Activated CD8-positive, alpha-beta memory T cell treated with anti-CD3 and anti-CD28 coated beads, Interleukin-2, amount 50 U/mL, for 1 hour (primary cell): Measurements from ENCODE around the gene C1QTNF8.

Source experiments
- DNase-seq: peaks from one replicate; pipeline ENCODE4 v3.0.0-alpha.2; 2020; ENCODE audit errors: extremely low read depth

The C1QTNF8 gene

DNA sequence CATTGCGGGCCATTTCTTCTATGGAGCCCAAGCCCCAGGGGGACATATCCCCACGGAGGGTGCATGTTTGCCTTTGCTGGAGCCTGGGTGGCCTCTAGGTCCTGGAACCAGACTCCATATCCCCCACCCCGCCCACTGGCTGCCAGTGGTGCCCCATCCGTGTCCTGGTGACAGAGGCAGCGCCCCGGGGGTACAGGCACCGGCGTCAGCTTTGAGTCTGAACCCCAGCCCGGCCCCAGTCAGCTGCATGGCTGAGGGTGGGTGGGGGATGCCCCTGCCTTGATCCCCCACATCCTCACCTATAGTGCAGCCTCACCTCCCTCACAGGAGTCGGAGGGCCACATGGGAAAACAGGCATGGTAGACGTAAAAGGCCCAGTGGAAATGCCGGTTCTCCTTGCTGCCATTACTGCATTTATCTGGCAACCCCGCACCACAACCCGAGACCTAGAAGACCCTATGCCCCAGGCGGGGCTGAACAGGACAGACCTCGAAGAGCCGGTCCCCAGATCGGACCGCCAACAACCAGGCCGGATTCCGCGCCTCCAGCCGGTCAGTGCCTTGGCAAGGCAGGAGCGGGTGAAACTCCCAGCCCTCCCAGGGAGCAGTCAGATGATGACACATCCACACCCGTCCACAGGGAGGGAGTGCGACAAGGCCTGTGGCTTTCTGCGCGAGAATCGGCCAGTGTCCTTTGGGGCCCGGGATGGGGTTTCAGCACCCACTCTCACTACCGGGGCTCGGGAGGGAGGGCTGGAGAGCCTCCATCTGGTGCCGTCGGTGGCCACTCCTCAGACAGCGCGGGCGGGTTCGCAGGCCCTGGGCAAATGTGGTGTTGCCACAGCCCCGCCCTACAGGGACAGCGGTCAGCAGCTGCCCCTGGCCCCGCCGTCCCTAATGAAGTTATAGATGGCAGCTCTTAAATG, 35.4 kb downstream of the C1QTNF8 start:
- DNase-seq: no peak

DNA sequence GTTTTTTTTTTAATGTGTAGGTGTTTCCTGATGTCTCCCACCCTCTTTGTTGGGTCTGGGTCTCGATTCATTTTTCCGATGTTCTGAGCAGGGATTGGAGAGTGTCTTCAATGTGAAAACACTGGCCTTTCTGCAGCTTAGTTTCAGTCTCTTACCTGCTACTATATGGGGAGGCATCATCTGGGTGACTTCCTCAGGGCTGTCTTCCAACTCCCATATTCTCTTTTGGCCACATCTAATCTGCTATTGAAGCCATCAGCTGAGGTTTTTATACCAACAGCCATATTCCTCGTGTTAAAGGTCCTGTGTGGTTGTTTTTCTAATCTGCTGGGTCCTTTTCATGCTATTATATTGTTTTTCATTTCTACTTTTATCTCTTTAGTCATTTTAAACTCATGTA, 36.7 kb downstream of the C1QTNF8 start:
- no peak for DNase-seq

DNA sequence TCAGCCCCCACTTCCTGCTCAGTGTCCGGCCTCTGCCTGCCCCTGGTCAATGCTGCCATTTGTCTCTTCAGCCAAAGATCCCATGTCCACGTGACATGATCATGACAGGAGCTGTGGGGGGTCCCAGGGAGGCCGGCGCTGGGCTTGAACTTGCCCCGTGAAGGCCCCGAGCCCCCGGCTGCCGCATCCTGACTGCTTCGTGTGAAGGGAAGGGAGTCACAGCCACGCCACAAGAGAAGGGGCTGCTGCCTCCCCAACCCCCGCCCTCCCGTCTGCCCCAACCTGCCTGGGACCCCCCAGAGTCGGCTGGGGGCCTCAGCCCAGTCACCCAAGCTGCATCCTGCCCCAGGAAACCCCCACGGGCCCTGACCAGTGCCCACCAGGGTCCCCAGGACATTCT, 37.8 kb downstream of the C1QTNF8 start:
- no peak for DNase-seq

DNA sequence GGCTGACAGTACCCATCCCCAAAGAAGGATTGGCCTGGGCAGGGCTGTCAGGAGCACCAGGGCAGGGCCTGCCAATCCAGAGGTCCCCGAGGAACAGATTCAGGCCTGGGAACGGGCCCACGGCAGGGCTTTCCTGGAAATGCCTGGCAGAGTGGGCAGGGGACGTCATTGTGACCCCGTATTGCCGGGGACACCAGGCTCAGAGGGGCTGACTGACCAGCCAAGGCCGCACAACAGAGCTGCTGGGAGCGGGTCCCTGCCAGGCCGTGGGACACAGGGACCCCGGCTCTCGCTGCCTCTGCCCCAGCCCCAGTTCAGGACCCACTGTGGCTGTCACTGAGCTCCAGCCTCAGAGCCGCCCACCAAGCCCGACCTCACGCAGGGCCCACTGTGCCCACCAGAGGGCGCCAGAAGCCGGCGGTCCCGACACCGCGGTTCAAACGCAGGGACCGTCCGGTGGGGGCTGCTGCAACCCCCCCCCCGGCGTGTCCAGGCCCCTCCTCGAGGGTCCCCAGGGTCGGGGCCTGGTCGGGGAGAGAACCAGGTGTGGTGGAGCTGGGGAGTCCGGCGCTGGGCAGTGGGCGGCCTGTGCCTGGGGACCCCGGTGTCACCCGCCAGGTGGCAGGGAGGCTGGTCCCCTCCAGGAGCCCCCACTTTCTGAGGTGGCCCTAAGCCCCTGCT, 38.7 kb downstream of the C1QTNF8 start:
- DNase-seq: no peak

DNA sequence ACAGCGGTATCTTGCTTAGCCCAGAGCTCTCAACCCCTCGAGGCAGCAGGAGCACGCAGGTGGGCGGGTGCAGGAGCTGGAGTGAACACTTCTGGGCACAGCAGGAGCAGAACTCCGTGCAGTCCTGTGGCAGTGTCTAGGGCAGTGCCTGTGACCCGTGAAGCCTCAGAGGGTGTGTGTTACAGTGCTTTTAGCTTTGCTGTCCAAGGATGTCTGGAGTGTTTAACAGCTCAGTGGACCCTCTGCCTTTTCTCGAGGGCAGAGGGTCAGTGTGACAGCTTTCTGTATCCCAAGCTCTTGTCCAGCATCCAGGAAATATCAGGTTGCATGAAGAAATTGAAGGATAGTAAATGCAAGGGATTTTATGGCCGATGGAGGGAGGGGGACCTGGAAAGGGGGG, 39.8 kb downstream of the C1QTNF8 start:
- DNase-seq: no peak

DNA sequence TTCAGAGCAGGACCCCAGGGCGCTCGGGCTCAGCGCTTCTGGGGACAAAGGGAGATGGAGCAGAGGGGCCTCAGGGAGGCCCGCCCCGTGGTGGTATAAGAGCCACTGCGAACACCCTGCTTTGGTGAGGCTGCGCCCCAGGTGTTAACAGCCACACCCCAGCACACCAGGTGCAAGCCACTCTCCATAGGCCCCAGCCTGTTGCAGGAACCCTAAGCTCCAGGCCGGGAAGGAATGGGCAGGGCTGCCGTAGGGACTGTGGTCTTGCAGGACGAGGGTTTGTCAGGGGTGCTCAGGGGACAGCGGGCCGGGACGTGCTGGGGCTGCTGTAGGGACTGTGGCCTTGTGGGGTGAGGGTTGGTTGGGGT, 40.5 kb downstream of the C1QTNF8 start:
- DNase-seq: no peak

DNA sequence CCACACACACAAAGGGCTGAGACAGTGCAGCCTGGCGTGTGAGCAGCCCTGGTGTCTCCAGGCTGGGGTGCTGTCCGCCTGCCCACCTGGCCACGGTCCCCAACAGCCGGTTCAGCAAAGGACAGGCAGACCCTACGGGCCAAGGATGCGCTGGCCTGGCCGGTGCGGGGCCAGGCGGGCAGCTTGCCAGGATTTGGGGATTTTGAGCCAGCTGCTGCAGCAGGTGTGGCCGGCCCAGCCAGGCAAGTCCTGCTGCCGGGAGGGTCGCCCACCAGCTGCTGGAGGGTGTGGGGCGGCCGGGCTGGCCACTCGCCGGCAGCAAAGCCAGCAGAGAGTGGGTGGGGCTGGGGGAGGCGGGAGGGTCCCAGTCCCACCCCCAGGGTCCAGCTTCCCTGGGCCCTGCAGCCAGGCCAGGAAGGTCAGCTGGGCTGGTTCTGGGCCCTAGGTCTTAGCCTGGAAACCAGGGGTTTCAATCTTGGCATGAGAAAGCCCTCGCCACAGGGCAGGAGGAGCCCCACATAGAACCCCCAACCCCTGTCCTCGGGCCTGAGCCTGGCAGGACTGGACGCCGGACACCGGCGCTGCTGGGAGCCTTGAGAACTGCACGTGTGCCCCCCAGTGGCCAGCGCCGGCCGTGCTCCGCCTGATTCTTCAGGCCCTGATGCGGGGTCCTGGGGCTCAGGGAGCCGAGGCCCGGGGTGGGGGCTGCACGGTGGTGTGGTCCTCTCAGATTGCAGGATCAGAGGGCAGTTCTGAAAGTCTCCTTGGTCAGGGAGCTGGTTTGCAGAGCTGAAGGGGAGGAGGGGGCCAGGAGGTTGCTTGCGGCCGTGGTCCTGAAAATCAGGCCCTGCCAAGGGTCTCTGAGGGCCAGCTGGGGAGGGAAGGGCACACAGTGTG, 41.1 kb downstream of the C1QTNF8 start:
- no peak for DNase-seq

DNA sequence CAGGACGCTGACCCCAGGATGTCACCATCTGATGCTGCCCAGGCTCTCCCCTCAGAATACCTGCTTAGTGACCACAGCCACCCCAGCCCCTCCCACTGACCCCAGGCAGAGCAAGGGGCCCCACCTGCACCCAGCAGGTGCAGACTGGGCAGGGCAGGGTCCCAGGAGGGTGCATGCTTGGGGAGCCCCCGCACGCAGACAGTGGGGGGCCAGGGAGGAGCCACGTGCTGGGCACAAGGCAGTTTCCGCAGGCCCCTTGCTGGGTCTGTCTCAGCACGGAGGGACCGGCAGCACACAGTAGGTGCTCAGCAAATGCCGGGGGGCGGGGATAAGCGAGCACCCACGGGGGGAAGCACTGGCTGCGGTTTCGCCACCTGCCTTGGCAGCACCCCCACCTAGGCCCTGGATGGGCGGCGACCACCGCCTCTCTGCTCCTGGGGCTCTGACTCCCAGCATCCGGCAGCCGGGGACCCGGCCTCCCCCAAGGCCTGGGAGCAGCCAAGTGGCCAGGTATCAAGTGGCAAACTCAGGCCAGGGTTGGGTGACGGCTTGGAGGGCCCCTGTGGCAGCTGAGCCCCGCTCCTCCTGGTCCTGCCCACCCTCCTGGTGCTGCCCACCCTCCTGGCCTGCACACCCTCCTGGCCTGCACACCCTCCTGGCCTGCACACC, 42.2 kb downstream of the C1QTNF8 start:
- DNase-seq: no peak

DNA sequence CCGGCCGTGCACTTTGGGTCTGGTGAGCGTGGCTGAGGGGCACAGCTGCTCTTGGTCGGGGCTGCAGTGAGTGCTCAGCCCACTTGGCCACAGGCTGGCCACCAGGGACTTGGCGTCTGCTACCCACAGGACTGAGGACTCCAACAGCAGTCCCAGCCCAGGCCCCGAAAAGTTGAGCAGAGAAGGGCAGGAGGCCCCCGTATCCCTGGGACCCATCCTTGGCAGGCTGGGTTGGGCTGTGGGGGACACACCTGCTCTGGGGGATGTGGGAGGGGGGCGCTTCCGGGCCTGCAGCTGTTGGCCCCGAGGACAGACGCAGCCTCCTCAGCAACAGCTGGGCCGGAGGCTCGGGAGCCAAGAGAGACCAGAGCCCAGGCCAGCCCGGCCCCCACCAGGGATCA, 42.9 kb downstream of the C1QTNF8 start:
- no peak for DNase-seq

DNA sequence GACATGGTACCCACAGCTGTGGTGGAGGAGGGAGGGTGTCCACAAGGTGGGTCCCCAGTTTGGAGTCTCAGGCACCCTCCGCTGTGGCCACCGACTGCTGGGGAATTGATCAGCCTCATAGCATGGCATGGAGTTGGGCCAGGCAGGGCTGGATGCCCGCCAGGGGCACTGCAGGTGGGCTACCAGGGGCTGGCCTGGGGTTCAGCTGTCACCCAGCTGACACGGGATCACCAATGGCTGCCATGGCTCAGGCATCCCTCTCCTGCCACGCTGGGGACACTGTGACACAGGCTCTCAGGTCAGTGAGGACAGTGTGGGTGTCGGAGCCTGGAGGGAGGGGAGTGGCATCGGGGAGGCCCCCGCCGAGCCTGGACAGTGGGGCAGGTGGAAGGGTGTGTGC, 43.3 kb downstream of the C1QTNF8 start:
- DNase-seq: no peak

DNA sequence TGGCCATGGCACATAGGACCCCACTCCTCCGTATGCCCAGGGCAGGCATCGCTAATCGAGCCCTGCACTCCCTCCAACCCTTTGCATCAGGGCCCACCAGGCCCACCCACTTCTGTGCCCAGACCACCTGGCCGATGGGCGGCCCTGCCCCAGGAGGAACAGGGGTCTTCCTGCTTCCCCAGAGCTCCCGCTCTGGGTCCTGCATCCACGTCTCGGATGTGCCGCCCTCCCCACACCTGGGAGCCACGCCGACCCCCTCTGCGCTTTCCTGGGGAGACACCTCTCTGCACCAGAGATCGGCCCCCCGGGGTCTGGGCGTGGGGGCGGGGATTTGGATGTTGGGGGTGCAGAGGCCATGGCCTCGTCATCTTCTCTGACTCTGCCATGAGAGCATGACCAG, 44.6 kb downstream of the C1QTNF8 start:
- DNase-seq: no peak

DNA sequence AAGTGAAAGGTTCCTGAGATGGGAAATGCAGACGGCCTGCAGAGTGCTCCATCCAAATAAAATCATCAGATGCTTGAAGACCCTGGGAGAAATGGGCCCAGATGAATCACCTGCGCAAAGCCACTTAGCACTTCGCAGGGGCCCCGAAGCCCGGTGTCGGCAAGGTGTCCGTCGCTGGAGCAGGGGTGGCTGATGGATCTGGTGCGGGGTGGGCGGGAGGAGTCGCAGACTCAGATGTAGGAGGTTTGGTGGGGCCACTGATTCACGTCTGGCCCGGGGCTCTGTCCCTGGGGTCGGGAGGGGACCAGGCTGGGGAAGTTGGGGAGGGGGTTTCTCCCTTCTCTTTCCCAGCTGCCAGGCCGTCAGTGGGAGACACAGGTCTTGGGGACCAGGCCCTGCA, 45.1 kb downstream of the C1QTNF8 start:
- DNase-seq: no peak

DNA sequence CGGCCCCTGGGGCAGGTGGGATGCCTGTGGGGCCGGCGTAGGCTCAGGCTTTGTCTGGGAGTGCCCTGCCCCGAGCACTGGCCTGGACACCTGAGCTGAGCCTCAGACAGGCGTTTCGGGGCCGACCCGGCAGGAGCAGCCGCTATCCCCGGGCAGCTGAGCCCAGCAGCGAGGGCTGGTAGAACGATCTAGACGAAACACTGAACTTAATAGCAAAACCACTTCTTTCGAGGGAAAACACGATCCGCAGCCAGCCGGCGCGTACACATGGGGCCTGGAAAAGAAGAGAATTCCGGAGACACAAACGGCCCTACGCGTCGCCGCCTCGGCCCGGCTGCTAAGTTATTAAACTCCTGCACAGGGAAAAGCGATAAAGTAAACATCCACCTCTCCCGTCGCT, 45.5 kb downstream of the C1QTNF8 start:
- DNase-seq: no peak

DNA sequence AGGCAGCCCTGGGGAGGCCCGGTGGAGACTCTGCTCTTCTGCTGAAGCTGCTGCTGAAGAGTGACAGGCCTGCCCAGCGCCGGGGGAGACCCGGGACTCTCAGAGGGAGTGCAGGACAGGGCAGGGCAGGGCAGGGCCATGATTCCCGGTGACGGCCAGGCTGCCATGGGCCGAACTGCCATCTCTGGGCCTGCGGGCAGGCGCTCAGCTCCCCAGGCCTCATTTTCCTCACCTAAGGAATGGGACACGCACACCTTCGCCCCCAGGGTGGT, 46.1 kb downstream of the C1QTNF8 start:
- no peak for DNase-seq

DNA sequence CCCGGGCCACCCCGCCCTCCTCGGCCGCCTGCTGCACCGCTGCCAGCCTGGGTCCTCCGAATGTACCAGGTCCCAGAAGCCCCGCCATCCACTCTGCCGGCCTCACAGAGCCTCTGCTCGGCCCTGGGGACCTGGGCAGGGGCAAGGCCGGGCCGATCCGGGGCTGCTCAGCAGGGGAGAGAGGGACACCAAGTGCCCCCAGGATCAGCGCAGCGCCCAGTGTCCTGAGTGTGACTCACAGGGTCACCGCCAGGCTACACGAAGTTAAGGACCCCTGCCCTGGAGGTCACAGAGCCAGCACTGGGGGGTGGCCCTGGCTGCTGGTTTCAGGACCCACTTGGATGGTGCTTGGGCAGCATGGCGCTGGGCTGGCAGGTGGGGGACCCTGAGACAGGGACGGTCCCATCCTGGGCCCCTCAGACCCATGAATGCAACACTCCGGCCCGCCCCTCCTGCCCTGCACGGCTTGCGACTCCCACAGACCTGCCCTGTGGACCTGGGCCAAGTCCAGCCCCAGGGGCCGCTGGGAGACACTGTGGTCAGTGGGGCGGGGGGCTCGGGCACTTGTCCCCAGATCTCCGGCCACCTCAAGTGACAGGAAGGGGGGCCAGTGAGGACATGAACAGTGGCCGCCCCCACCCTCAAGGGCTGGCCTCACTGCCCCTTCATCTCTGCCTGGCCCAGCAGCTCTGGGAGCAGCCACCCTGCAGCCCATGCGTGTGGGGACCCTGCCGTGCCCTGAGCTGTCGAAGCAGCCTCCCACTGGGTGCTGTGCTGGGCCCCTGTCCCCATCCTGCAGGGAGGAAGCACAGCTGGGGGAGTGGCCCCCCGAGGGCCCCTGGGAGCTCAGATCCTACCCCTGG, 46.7 kb downstream of the C1QTNF8 start:
- no peak for DNase-seq

DNA sequence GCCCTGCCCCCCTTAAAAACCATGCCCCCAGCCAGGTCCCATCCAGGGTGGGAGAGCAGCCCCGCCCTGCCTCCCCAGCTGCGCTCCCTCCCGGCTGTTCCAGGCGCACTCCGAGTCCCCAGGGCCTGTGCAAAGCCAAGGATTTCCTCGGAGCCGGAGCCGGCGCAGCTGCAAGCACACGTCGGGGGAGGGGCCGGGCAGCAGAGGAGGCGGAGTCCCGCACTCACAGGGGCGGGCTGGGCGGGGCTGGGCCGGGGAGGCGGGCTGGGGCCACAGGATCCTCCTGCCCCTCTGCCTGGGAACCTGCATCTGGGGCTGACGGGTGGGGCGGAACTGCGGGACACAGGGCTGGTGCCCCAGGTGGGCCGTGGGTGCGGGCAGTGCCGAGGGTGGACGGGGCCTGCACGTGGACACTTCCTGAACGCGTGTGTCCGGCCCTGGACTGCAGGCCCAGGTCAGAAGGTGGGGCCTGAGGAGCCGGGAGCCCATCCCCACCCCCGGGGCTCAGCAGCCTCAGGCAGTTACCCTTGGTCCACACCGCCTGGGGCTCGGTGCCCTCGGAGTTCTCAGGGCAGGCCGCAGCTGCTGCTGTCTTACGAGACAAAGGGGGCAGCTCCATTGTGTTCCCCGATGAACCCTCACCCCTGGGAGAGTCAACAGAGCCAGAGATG, 47.5 kb downstream of the C1QTNF8 start:
- no peak for DNase-seq

DNA sequence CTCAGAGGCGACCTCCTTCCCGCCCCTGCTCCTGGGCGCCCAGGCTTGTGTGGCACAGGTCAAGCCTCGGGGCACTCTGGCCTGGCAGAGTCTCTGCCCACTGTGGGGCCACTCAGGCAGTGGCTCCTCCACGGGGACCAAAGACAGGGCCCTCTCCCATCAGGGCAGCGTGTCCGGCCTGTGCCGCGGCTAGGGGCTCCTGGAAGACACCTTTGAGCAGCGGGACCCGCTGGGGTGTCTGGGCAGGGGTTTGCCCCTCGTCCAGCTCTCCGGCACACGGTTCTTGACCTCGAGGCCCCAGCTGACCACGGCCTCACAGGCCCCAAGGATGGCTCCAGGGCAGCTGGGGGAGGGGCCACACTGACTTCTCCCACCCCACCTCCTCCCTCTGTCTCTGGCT, 48.2 kb downstream of the C1QTNF8 start:
- DNase-seq: no peak

DNA sequence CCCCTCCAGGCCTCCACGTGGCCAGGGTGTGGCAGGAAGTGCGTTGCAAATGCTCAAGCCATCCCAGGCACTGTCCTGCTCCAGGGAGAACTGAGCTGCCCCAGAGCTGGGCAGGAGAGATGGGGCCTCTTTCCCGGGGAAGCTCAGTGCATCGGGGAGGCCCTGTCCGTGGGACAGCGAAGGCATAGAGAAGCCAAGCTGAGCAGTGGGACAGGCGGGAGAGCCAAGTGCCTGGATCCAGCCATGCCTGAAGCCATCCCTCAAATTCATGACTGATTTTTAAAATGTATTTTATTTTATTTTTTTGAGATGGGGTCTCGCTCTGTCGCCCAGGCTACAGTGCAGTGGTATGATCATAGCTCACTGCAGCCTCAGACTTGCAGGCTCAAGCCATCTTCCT, 48.9 kb downstream of the C1QTNF8 start:
- no peak for DNase-seq

DNA sequence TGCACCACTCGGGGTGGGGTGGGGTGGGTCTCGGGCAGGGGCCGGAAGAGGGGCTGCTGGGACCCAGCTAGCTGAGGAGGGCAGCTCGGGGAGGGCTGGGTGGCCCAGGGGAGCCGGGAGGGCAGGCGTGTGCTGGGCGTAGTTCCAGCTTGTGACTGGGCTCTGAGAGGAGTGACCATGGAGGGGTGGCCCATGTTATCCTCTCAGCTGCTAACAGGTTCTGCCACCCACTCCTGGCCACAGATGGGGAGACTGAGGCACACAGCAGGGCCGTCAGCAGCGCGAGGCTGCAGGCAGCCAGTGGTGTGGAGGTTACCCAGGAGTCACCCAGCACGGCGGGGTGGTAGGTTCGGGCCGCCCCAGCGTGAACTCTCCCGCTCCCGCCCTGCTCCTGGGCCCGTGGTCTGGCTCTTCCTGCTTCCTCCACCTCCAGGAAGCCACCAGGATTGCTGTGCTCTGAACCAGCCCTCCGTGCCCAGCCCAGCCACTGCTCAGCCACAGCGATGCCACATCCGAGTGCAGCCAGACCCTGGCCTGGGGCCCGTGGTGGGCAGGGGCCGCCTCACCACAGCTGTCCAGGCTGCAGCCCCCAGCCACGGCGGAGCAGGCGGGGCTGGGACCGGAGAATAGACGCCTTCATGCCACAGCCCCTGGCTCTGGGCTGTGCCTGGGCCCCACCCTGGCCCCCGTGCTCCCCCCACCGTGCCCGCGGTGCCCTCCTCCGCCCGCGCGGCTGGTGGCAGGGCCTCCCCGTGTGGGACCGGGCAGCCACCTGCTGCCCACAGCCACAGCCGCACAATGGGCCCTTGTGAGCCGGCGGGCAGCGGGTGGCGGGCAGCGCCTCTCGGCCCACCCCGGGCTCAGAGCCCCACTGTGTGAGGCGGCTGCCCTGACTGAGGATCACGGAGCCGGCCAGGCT, 49.8 kb downstream of the C1QTNF8 start:
- DNase-seq: no peak
